GM19025 (cell line): Measurements from ENCODE around the gene FAM227B.
"Not testable (repeated sequence)": the region's sequence is repeated elsewhere in the genome, so short reads cannot be mapped to it uniquely, and the experiment has no call there.

Experiments used
- ATAC-seq: cut with Tn5 transposase; IDR thresholded peaks from one replicate; pipeline ENCODE4 v1.9.1; 2021; ENCODE audit warnings: mild to moderate bottlenecking, low read depth, moderate library complexity; ENCODE audit not compliant: unreplicated experiment

FAM227B gene

DNA sequence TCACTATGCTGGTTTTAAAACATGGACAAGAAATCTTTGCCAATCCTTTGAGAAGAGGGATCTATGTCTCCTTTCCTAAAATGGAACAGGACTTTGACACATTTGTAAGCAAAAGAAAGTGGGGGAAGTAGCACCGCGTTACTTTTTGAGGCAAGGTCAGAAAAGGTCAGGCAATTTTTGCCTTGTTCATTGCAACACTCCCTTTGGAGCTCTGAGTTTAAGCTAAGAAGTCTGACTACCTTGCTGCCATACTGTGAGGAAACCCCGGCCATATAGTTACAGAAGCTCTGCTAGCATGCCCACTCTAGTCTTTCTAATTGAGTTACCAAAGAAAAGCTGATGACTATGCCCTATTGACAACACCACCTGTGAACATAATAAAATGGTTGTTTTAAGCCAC is 1.4 kb downstream of the FAM227B start:
- no peak for ATAC-seq

DNA sequence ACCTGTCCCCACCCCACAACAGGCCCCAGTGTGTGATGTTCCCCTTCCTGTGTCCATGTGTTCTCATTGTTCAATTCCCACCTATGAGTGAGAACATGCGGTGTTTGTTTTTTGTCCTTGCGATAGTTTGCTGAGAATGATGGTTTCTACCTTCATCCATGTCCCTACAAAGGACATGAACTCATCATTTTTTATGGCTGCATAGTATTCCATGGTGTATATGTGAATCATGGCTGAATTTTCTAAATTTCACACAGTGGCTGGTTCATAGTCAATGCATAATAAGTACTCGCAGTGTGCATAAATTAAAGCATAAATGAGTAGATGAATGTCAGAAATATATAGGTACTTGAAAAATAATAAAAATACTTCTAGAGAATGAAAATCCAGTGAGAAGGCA is 8.4 kb downstream of the FAM227B start:
- not testable (repeated sequence) for ATAC-seq

DNA sequence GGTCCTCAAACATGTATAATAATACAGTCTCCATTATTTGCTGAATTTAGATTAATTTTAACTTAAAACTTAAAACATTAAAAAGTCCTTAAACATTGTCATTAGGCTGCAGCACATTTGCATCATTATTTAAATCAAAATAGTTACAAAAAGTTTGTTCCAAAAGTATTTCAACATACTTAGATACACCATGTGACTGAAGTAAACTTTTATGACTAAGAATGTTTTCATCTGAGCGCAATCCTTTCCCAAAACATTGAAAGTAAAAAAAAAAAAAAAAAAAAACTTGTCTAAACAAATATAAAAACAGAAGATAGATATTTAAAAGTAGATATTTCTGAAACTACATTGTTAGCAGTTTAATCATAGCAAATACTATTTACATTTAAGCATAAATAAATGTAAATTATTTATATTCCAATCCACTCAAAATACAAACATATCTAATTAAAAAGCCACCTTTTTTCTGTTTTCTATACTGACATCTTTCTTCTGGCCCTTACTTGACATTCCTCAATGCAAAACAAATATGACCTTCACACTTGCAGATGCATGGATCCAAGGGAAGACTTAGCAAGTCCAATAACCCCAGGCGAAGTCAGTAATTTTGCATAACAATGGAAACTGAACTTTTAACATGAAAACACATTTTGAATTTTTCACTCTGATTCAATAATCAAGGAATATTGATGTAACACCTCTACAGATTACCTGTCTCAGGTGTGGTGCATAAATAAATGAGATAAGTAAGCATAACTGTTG is 10.3 kb downstream of the FAM227B start:
- no peak for ATAC-seq

GRCh38 chr15:49606594-49606993 is 14.0 kb downstream of the FAM227B start:
- no peak for ATAC-seq

DNA sequence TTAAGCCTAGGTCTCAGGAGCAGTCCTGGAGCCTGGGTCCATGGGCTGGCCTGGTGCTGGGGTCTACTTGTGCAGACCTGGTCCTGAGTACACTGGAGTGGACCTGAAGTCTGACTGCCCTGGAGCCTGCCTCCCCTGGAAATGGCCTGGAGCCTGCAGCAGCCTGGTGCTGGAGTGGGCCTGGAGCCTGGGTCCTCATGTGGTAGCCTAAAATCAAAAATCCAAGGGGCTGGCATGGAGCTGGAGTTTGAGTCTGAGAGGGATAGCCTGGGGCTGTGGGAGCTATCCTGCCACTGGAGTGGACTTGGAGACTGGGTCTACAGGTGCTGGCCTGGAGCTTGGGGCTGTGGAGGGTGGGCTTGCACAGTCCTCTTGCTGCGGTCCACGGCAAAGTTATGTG is 15.0 kb downstream of the FAM227B start:
- no peak for ATAC-seq

- no peak for ATAC-seq
These were observed 15.8 kb downstream of the FAM227B start for GRCh38 chr15:49604625-49605409.

GRCh38 chr15:49592829-49593316 is 27.7 kb downstream of the FAM227B start:
- not testable (repeated sequence) for ATAC-seq

GRCh38 chr15:49589030-49589429 is 31.6 kb downstream of the FAM227B start:
- ATAC-seq, result peak; percentile 53

GRCh38 chr15:49573421-49573820 is 47.2 kb downstream of the FAM227B start:
- ATAC-seq, result no peak

DNA sequence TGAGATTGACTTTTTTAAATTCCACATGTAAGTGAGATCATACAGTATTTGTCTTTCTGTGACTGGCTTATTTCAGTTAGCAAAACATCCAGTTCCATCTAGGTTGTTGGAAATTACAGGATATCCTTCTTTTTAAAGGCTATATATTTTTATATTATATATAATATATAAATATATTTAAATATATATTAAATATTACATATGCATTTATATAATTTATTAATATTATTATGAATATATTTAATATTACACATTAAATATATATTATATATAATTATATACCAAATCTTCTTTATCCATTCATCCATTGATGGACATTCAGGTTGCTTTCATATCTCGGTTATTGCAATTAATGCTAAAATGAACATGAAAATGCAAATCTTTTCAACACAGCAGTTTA is 49.9 kb downstream of the FAM227B start:
- ATAC-seq, result no peak

DNA sequence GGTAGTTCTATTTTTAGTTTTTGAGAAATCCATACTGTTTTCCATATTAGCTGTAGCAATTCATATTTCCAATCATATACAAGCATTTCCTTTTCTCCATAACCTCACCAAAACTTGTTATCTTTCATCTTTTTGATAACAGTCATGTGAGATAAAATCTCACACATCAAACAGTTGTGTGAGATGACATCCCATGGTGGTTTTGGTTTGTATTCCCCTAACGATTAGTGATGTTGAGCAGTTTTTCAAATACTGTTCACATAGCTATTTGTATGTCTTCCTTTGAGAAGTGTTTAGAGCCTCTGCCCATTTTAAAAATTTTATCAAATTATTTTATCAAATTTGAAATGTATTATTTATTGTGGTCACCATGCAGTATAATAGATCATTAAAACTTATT is 50.4 kb downstream of the FAM227B start:
- ATAC-seq, result no peak

GRCh38 chr15:49560045-49560444 is 60.6 kb downstream of the FAM227B start:
- ATAC-seq, result no peak

GRCh38 chr15:49558929-49559328 is 61.7 kb downstream of the FAM227B start:
- ATAC-seq, result no peak

GRCh38 chr15:49556437-49556836 is 64.2 kb downstream of the FAM227B start:
- no peak for ATAC-seq

DNA sequence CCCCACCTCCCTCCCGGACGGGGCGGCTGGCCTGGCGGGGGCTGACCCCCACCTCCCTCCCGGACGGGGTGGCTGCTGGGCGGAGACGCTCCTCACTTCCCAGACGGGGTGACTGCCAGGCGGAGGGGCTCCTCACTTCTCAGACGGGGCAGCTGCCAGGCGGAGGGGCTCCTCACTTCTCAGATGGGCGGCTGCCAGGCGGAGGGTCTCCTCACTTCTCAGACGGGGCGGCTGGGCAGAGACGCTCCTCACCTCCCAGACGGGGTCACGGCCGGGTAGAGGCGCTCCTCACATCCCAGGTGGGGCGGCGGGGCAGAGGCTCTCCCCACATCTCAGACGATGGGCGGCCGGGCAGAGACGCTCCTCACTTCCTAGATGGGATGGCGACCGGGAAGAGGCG is 70.3 kb downstream of the FAM227B start:
- not testable (repeated sequence) for ATAC-seq

- no peak for ATAC-seq
These were observed 82.1 kb downstream of the FAM227B start for GRCh38 chr15:49538520-49538919.

- ATAC-seq, result no peak
These were observed 90.5 kb downstream of the FAM227B start for GRCh38 chr15:49530092-49530491.

DNA sequence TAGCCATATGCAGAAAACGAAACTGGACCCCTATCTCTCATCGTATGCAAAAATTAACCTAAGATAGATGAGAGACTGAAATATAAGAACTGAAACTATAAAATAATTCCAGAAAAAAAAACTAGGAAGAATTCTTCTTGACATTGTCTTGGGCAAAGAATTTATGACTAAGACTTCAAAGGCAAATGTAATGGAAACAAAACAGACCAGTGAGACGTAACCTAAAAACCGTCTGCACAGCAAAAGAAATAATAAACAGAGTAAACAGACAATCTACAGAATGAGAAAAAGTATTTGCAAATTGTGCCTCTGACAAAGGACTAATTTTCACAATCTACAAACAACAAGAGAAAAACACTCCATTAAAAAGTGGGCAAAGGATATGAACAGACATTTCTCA is 92.3 kb downstream of the FAM227B start:
- no peak for ATAC-seq

DNA sequence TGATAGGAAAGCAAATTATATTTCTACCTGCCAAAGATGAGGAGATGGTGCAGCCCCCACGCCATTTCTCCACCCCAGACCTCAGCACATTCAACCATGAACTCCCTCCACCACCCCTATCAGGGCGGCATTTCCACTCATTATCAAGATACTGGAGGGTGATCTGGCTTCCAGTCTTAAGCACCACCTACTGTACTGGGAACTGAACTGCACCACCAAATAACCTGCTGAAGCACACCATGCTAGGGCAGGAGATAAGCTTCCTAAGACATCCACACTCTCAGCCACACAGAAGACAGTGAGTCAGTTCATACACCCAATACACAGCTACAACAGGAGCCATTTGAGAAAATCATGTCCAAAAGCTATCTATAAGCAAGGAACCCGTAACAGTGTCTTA is 98.8 kb downstream of the FAM227B start:
- ATAC-seq, result no peak

GRCh38 chr15:49512739-49513138 is 107.9 kb downstream of the FAM227B start:
- ATAC-seq, result not testable (repeated sequence)

DNA sequence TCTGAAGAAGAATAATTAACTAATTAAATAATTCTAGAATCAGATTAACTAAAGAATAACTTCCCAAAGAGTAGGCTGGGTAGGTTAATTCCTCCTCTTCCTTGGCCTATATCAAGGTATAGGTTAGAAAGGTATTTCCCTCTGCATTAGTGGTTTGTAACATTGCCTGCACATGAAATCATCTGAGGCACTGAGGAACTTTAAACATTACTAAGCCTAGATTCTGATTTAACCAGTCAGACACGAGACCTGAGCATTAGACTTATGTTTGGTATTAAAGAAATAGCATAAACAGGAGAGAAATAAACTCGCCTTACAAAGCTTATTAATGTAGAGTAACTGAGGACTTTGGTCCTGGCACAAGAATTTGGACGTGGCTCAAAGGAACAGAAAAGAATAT is 113.4 kb downstream of the FAM227B start:
- ATAC-seq, result no peak

DNA sequence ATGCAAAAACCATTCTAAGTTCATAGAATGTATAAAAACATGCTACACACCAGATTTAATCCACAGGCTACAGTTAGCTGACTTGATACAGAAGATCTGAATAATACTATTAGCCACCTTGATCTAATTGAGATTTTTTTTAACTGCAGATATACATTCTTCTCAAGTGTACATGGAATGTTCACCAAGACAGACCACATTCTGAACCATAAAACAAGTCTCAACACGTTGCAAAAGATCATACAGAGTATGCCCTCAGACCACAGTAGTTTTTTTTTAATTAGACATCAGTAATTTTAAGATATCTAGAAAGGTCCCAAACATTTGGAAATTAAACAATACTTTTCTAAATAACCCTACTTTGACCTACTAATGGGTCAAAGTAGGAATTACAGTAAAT is 114.3 kb downstream of the FAM227B start:
- ATAC-seq, result no peak
